Measurements from ENCODE around the gene GPANK1. TPM values are rescaled to one million over a fixed set of nuclear protein-coding genes. Genes with fewer than 3 reads are reported as not detected.

Gene GPANK1
- total and polyA plus RNA-seq, 2 donors (not counting 1 experiment from before 2014, with no cell fraction given), result 22.6 to 24.3 TPM

DNA sequence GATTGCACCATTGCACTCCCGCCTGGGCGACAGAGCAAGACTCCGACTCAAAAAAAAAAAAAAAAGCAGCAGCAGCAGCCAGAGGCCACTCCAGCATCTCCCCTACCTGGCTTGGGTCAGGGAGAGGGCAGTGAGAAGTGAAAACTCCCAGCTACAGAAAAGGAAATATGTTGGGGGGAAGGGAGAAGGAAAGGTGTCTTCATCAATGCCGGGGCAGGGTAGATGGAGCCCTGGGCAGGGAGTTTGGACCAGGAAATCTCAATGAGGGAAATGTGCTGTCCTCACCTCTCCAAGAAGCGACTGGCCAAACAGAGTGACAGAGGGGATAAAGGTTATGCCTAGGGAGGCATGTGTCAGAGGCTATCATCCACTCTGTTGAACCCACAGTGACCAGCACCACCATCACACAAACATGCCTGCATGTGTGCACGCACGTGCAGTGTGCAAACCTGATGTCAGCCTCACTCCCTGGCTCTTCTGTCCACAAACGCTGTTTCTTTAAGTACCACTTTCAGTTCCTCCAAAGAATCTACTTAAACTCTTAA is 50.6 kb downstream of the GPANK1 start:
- H3K4me1 Mint-ChIP-seq, result peaks cover 33% of the 10 kb centered on the region
- intact Hi-C loops (cut with micrococcal nuclease), result no loop called here
- ChIA-PET CTCF (interaction anchor here (0.8 to 5.6 kb wide), 4 partner anchors 17 to 41 kb away, joined by 3 to 44 read pairs (median 3); partner anchors contain the start of gene LTB), POLR2A (no interaction called here)
- Histone ChIP-seq H4K20me1 (ENCODE audit: control insufficient read depth, insufficient read depth, low read length, poor library complexity, severe bottlenecking) (no peaks in the 10 kb centered on the region), H3K4me2 (replicated peaks; ENCODE audit: low read depth, low read length, poor library complexity, severe bottlenecking) (peak overlapping the region; percentile 61), H2AFZ (ENCODE audit: insufficient read depth, low read depth, low read length, poor library complexity, severe bottlenecking) (peak overlapping the region; percentile 55), H3K9ac (ENCODE audit: low read length) (no peak overlapping the region), H3K4me3 (ENCODE audit: control extremely low read depth in 1 of 5, extremely low read depth in 1 of 5, insufficient read depth in 1 of 5, low read depth in 2 of 5, low read length in 4 of 5) (no peak overlapping the region), H3K27me3 (replicated peaks in 1 of 4; ENCODE audit: control extremely low read depth in 1 of 4, control insufficient read depth in 3 of 4, insufficient read depth in 4 of 4, low read length in 3 of 4) (no peaks in the 10 kb centered on the region), H3K9me3 (ENCODE audit: control extremely low read depth in 1 of 3, control insufficient read depth in 2 of 3, insufficient read depth in 1 of 3, low read length in 2 of 3) (peaks cover 0 to 2% (median 0%) of the 10 kb centered on the region in 3 donors), H3K4me1 (ENCODE audit: control insufficient read depth in 2 of 2, insufficient read depth in 2 of 2, low read length in 2 of 2) (peaks cover 27 to 30% of the 10 kb centered on the region in 2 donors), H3K27ac (ENCODE audit: low read length in 2 of 2) (peak overlapping the region; percentile 26 to 68), H3K36me3 (replicated peaks in 1 of 2; ENCODE audit: control extremely low read depth in 1 of 2, control insufficient read depth in 1 of 2, extremely low read depth in 1 of 2, insufficient read depth in 2 of 2, low read length in 1 of 2) (no peaks in the 10 kb centered on the region), H3K79me2 (ENCODE audit: control insufficient read depth, insufficient read depth, low read length) (no peaks in the 10 kb centered on the region)
- peak overlapping the region; percentile 70 for H3K4me3 Mint-ChIP-seq
- no peak for TF ChIP-seq EZH2 (IDR thresholded peaks at IDR 0.05; ENCODE audit: borderline replicate concordance, insufficient read depth, low read depth, low read length, poor library complexity, severe bottlenecking)
- TF ChIP-seq, protein P1, sequence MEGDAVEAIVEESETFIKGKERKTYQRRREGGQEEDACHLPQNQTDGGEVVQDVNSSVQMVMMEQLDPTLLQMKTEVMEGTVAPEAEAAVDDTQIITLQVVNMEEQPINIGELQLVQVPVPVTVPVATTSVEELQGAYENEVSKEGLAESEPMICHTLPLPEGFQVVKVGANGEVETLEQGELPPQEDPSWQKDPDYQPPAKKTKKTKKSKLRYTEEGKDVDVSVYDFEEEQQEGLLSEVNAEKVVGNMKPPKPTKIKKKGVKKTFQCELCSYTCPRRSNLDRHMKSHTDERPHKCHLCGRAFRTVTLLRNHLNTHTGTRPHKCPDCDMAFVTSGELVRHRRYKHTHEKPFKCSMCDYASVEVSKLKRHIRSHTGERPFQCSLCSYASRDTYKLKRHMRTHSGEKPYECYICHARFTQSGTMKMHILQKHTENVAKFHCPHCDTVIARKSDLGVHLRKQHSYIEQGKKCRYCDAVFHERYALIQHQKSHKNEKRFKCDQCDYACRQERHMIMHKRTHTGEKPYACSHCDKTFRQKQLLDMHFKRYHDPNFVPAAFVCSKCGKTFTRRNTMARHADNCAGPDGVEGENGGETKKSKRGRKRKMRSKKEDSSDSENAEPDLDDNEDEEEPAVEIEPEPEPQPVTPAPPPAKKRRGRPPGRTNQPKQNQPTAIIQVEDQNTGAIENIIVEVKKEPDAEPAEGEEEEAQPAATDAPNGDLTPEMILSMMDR (IDR thresholded peaks at IDR 0.05), result no peak
- H3K9me3 Mint-ChIP-seq (ENCODE audit: insufficient read depth), result no peaks in the 10 kb centered on the region
- ATAC-seq (ENCODE audit: low read depth) (peak; percentile 69), DNase-seq (peak; percentile 60)
- peak overlapping the region; percentile 89 for H3K27ac Mint-ChIP-seq
- WGBS (ENCODE audit: insufficient coverage), result 70% methylated on average over 3 of the region's 8 CpGs
- no peaks in the 10 kb centered on the region for H3K27me3 Mint-ChIP-seq

Small RNA genes within 50 kb of the gene (small RNA-seq; reads per million reads assigned to genes)
- not detected for gene MIR4646 (ENCODE audit: insufficient read length, low read depth, low replicate concordance)
- gene MIR6832 (ENCODE audit: insufficient read length, low read depth, low replicate concordance), result not detected
- not detected for gene RF00019 (ENCODE audit: insufficient read length, low read depth, low replicate concordance)
- 29.4 reads per million, percentile 91 among the genes with 10 or more reads in this experiment for gene SNORA38 (ENCODE audit: insufficient read length, low read depth, low replicate concordance)
- not detected for gene UQCRHP1 (ENCODE audit: insufficient read length, low read depth, low replicate concordance)

Other genes starting within 250 kb of the GPANK1 start
Only the 30 nearest of the 37 such genes appear.
- gene MCCD1, start 136.0 kb downstream of the GPANK1 start, total RNA-seq, result not detected in 2 replicates
- gene MCCD1, start 136.0 kb downstream of the GPANK1 start, polyA plus RNA-seq, result not detected in 2 replicates
- 576 and 577 TPM in 2 replicates for gene DDX39B, start 123.0 kb downstream of the GPANK1 start, total RNA-seq
- gene DDX39B, start 123.0 kb downstream of the GPANK1 start, polyA plus RNA-seq, result 838 and 919 TPM in 2 replicates
- gene ATP6V1G2, start 118.4 kb downstream of the GPANK1 start, total RNA-seq, result 3.3 and 4.4 TPM in 2 replicates
- 4.5 and 5.2 TPM in 2 replicates for gene ATP6V1G2, start 118.4 kb downstream of the GPANK1 start, polyA plus RNA-seq
- gene NFKBIL1, start 117.4 kb downstream of the GPANK1 start, total RNA-seq, result 17.8 and 18.4 TPM in 2 replicates
- gene NFKBIL1, start 117.4 kb downstream of the GPANK1 start, polyA plus RNA-seq, result 6.4 and 10.3 TPM in 2 replicates
- 5.6 and 8.8 TPM in 2 replicates for gene LTA, start 92.7 kb downstream of the GPANK1 start, total RNA-seq
- gene LTA, start 92.7 kb downstream of the GPANK1 start, polyA plus RNA-seq, result 8.4 and 8.6 TPM in 2 replicates
- gene TNF, start 89.4 kb downstream of the GPANK1 start, total RNA-seq, result 22.2 and 22.6 TPM in 2 replicates
- 15.6 and 21.9 TPM in 2 replicates for gene TNF, start 89.4 kb downstream of the GPANK1 start, polyA plus RNA-seq
- gene LTB, start 82.6 kb downstream of the GPANK1 start, total RNA-seq, result 473 and 488 TPM in 2 replicates
- gene LTB, start 82.6 kb downstream of the GPANK1 start, polyA plus RNA-seq, result 832 and 938 TPM in 2 replicates
- gene LST1, start 78.7 kb downstream of the GPANK1 start, total RNA-seq, result 7.4 and 9.5 TPM in 2 replicates
- gene LST1, start 78.7 kb downstream of the GPANK1 start, polyA plus RNA-seq, result 29.4 and 30.5 TPM in 2 replicates
- gene NCR3, start 72.0 kb downstream of the GPANK1 start, total RNA-seq, result 24.7 and 28.5 TPM in 2 replicates
- 52.2 and 52.5 TPM in 2 replicates for gene NCR3, start 72.0 kb downstream of the GPANK1 start, polyA plus RNA-seq
- gene AIF1, start 49.8 kb downstream of the GPANK1 start, total RNA-seq, result 1.3 and 1.5 TPM in 2 replicates
- gene AIF1, start 49.8 kb downstream of the GPANK1 start, polyA plus RNA-seq, result 4.7 and 7.5 TPM in 2 replicates
- 265 and 278 TPM in 2 replicates for gene PRRC2A, start 44.3 kb downstream of the GPANK1 start, total RNA-seq
- gene PRRC2A, start 44.3 kb downstream of the GPANK1 start, polyA plus RNA-seq, result 152 and 153 TPM in 2 replicates
- gene BAG6, start 12.3 kb downstream of the GPANK1 start, total RNA-seq, result 345 and 348 TPM in 2 replicates
- gene BAG6, start 12.3 kb downstream of the GPANK1 start, polyA plus RNA-seq, result 252 and 276 TPM in 2 replicates
- gene APOM, start 9.1 kb downstream of the GPANK1 start, total RNA-seq, result 2.6 and 3.6 TPM in 2 replicates
- gene APOM, start 9.1 kb downstream of the GPANK1 start, polyA plus RNA-seq, result 11.6 and 11.9 TPM in 2 replicates
- 34.0 and 35.1 TPM in 2 replicates for gene C6orf47, start 4.2 kb downstream of the GPANK1 start, total RNA-seq
- 5.8 and 7.6 TPM in 2 replicates for gene C6orf47, start 4.2 kb downstream of the GPANK1 start, polyA plus RNA-seq
- 141 and 146 TPM in 2 replicates for gene CSNK2B, start 1.1 kb upstream of the GPANK1 start, total RNA-seq
- gene CSNK2B, start 1.1 kb upstream of the GPANK1 start, polyA plus RNA-seq, result 124 and 142 TPM in 2 replicates
- gene LY6G5B, start 5.0 kb upstream of the GPANK1 start, total RNA-seq, result 42.3 and 44.2 TPM in 2 replicates
- 25.2 and 28.4 TPM in 2 replicates for gene LY6G5B, start 5.0 kb upstream of the GPANK1 start, polyA plus RNA-seq
- 0.76 and 2.1 TPM in 2 replicates for gene LY6G5C, start 16.1 kb upstream of the GPANK1 start, total RNA-seq
- 0.40 and 3.4 TPM in 2 replicates for gene LY6G5C, start 16.1 kb upstream of the GPANK1 start, polyA plus RNA-seq
- 78.3 and 90.3 TPM in 2 replicates for gene ABHD16A, start 38.3 kb upstream of the GPANK1 start, total RNA-seq
- gene ABHD16A, start 38.3 kb upstream of the GPANK1 start, polyA plus RNA-seq, result 97.5 and 97.6 TPM in 2 replicates
- not detected in 2 replicates for gene LY6G6F, start 41.9 kb upstream of the GPANK1 start, total RNA-seq
- 0.32 TPM in 1 of 2 replicates, not detected in the other for gene LY6G6F, start 41.9 kb upstream of the GPANK1 start, polyA plus RNA-seq
- not detected in 2 replicates for gene LY6G6D, start 50.4 kb upstream of the GPANK1 start, total RNA-seq
- gene LY6G6D, start 50.4 kb upstream of the GPANK1 start, polyA plus RNA-seq, result not detected in 2 replicates
- gene LY6G6C, start 56.7 kb upstream of the GPANK1 start, total RNA-seq, result not detected in 2 replicates
- 0.13 and 0.30 TPM in 2 replicates for gene LY6G6C, start 56.7 kb upstream of the GPANK1 start, polyA plus RNA-seq
- gene MPIG6B, start 58.4 kb upstream of the GPANK1 start, total RNA-seq, result 0.24 and 0.54 TPM in 2 replicates
- gene MPIG6B, start 58.4 kb upstream of the GPANK1 start, polyA plus RNA-seq, result 1.6 and 4.8 TPM in 2 replicates
- gene DDAH2, start 64.3 kb upstream of the GPANK1 start, total RNA-seq, result 51.1 and 59.2 TPM in 2 replicates
- gene DDAH2, start 64.3 kb upstream of the GPANK1 start, polyA plus RNA-seq, result 64.7 and 87.2 TPM in 2 replicates
- 216 and 221 TPM in 2 replicates for gene CLIC1, start 71.5 kb upstream of the GPANK1 start, total RNA-seq
- 178 and 290 TPM in 2 replicates for gene CLIC1, start 71.5 kb upstream of the GPANK1 start, polyA plus RNA-seq
- 49.9 and 50.1 TPM in 2 replicates for gene MSH5, start 75.0 kb upstream of the GPANK1 start, total RNA-seq
- 51.6 and 64.7 TPM in 2 replicates for gene MSH5, start 75.0 kb upstream of the GPANK1 start, polyA plus RNA-seq
- gene SAPCD1, start 97.7 kb upstream of the GPANK1 start, total RNA-seq, result 11.1 and 12.9 TPM in 2 replicates
- gene SAPCD1, start 97.7 kb upstream of the GPANK1 start, polyA plus RNA-seq, result 12.9 and 21.5 TPM in 2 replicates
- 5.2 and 5.6 TPM in 2 replicates for gene VWA7, start 112.3 kb upstream of the GPANK1 start, total RNA-seq
- 3.2 and 6.0 TPM in 2 replicates for gene VWA7, start 112.3 kb upstream of the GPANK1 start, polyA plus RNA-seq
- 47.4 and 52.3 TPM in 2 replicates for gene VARS1, start 130.8 kb upstream of the GPANK1 start, total RNA-seq
- 54.8 and 66.8 TPM in 2 replicates for gene VARS1, start 130.8 kb upstream of the GPANK1 start, polyA plus RNA-seq
- gene LSM2, start 142.0 kb upstream of the GPANK1 start, total RNA-seq, result 45.3 and 52.4 TPM in 2 replicates
- gene LSM2, start 142.0 kb upstream of the GPANK1 start, polyA plus RNA-seq, result 37.7 and 57.4 TPM in 2 replicates
- 2.0 and 2.4 TPM in 2 replicates for gene HSPA1L, start 150.3 kb upstream of the GPANK1 start, total RNA-seq
- 0.49 and 0.81 TPM in 2 replicates for gene HSPA1L, start 150.3 kb upstream of the GPANK1 start, polyA plus RNA-seq

Data from B cell (primary cell).